PC-3 (cell line): ENCODE data around the gene MMP3.

Experiments used
- EZH2 ChIP-seq: fragments of 300-600 bp; sonication (generic); IDR thresholded peaks from one replicate; pipeline ENCODE4 v1.6.1; 2017; ENCODE audit warnings: antibody characterized with exemption, mild to moderate bottlenecking, low read length; ENCODE audit not compliant: unreplicated experiment
- EZH2phosphoT487 ChIP-seq: fragments of 300-600 bp; sonication (generic); IDR thresholded peaks from 2 replicates; pipeline ENCODE4 v1.6.1; 2018; ENCODE audit warnings: mild to moderate bottlenecking, antibody characterized with exemption, low read length, borderline replicate concordance
- TF ChIP-seq, protein P1 (sequence below): fragments of 300-600 bp; sonication (generic); conservative IDR thresholded peaks from 2 replicates; pipeline ENCODE4 v1.5.1; 2017; ENCODE audit warnings: antibody characterized with exemption, low read depth, mild to moderate bottlenecking, low read length

DNA sequence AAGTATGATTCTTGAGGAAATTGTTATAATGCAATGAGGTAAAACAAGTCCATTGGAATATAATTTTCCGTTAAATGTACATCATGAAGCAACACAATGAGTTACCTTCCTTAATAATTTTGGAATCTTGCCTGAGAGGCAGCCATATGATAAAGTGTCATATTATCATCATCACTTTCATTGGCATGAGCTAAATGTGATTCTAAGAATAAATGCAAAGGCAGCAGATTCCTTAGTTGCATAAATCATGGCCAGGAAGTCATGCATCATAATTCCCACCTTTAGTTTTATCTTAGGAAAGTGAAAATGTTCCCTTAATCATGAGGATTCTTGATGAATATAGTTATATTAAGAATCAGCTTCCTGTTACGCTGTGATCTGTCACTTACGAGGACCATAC lies 31.2 kb downstream of the MMP3 start:
- TF ChIP-seq EZH2 (no peak), EZH2phosphoT487 (no peak)
- TF ChIP-seq, protein P1, sequence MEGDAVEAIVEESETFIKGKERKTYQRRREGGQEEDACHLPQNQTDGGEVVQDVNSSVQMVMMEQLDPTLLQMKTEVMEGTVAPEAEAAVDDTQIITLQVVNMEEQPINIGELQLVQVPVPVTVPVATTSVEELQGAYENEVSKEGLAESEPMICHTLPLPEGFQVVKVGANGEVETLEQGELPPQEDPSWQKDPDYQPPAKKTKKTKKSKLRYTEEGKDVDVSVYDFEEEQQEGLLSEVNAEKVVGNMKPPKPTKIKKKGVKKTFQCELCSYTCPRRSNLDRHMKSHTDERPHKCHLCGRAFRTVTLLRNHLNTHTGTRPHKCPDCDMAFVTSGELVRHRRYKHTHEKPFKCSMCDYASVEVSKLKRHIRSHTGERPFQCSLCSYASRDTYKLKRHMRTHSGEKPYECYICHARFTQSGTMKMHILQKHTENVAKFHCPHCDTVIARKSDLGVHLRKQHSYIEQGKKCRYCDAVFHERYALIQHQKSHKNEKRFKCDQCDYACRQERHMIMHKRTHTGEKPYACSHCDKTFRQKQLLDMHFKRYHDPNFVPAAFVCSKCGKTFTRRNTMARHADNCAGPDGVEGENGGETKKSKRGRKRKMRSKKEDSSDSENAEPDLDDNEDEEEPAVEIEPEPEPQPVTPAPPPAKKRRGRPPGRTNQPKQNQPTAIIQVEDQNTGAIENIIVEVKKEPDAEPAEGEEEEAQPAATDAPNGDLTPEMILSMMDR, result no peak
